Neural progenitor cell (in vitro differentiated cells): ENCODE measurements around the gene ZBP1.
A peak's percentile ranks its signal among the peaks of the same experiment; 100 is the strongest.

Source experiments
- CTCF ChIP-seq: fragments of 200-600 bp; sonication (generic); IDR thresholded peaks from 2 replicates; pipeline ENCODE4 v1.5.1; 2017; ENCODE audit warnings: antibody characterized with exemption, mild to moderate bottlenecking
- EZH2 ChIP-seq: fragments of 200-600 bp; sonication (generic); IDR thresholded peaks from 2 replicates; pipeline ENCODE4 v1.6.1; 2017; ENCODE audit warnings: antibody characterized with exemption, mild to moderate bottlenecking, moderate library complexity

- TF ChIP-seq CTCF (peak; percentile 77), EZH2 (no peak)
Observed at GRCh38 chr20:57622579-57623381, 2.6 kb upstream of the ZBP1 start.
